NCI-H82 (cell line): ENCODE measurements around the gene CNOT11.
"Not testable (repeated sequence)": the region's sequence is repeated elsewhere in the genome, so short reads cannot be mapped to it uniquely, and the experiment has no call there.

Source experiments
- DNase-seq: peaks from one replicate; lab custom pipeline; 2025; lab: John Stamatoyannopoulos, UW

The CNOT11 gene

GRCh38 chr2:101310090-101310833, 57.6 kb downstream of the CNOT11 start:
- no peak for DNase-seq

- DNase-seq = no peak
Observed at GRCh38 chr2:101310834-101311695, 58.4 kb downstream of the CNOT11 start.

GRCh38 chr2:101311696-101312017, 59.0 kb downstream of the CNOT11 start:
- no peak for DNase-seq

- not testable (repeated sequence) for DNase-seq
Observed at GRCh38 chr2:101316568-101316967, 63.9 kb downstream of the CNOT11 start.
